Dermis microvascular lymphatic vessel endothelial cell (primary cell): ENCODE data around the gene IRF3. TPM values are rescaled to one million over a fixed set of nuclear protein-coding genes. Genes with fewer than 3 reads are reported as not detected.

ENCODE experiments used
- DNase-seq, 2 donors: peaks; one replicate each; pipeline versions ENCODE4 v3.0.0 to v3.0.0-alpha.2; 2010; ENCODE audit warnings: low read depth in 2 of 2
- total RNA-seq: library from RNA; depleted of rRNA; stranded (reverse); fragments of >200 nt; gene quantifications from 2 replicates; pipeline ENCODE4 v1.2.1, GENCODE V29; 2014

The IRF3 gene
- total RNA-seq, 1 donor from 2014 or later: 33.9 TPM

- DNase-seq: peak in 1 of 2 donors; percentile 78
Observed at GRCh38 chr19:49687566-49688316, 22.1 kb upstream of the IRF3 start.

- no peak for DNase-seq
Observed at GRCh38 chr19:49687150-49687549, 21.5 kb upstream of the IRF3 start.

GRCh38 chr19:49686503-49687088, 20.9 kb upstream of the IRF3 start:
- no peak for DNase-seq

GRCh38 chr19:49685845-49686332, 20.2 kb upstream of the IRF3 start:
- no peak for DNase-seq

- no peak for DNase-seq
Observed at GRCh38 chr19:49684983-49685553, 19.4 kb upstream of the IRF3 start.

GRCh38 chr19:49684251-49684982, 18.8 kb upstream of the IRF3 start:
- DNase-seq: no peak

GRCh38 chr19:49683814-49684250, 18.2 kb upstream of the IRF3 start:
- DNase-seq: no peak

- DNase-seq: no peak
Observed at GRCh38 chr19:49682274-49682673, 16.6 kb upstream of the IRF3 start.

- no peak for DNase-seq
Observed at GRCh38 chr19:49681830-49682229, 16.2 kb upstream of the IRF3 start.

GRCh38 chr19:49680421-49681351, 15.0 kb upstream of the IRF3 start:
- DNase-seq: peak; percentile 51 to 84

GRCh38 chr19:49679771-49680413, 14.2 kb upstream of the IRF3 start:
- DNase-seq: no peak

- DNase-seq: no peak
Observed at GRCh38 chr19:49678985-49679770, 13.5 kb upstream of the IRF3 start.

- peak in 1 of 2 donors; percentile 74 for DNase-seq
Observed at GRCh38 chr19:49677901-49678674, 12.4 kb upstream of the IRF3 start.

- DNase-seq: peak in 1 of 2 donors; percentile 61
Observed at GRCh38 chr19:49677231-49677900, 11.7 kb upstream of the IRF3 start, which contains the start of gene PRMT1. Gene PRMT1, plus strand, starts transcription at chr19:49677271. Its CDS starts 10 bp downstream, at chr19:49677281.

- DNase-seq: peak; percentile 100
Observed at GRCh38 chr19:49676784-49677230, 11.2 kb upstream of the IRF3 start.

GRCh38 chr19:49676136-49676783, 10.6 kb upstream of the IRF3 start:
- peak; percentile 95 to 96 for DNase-seq
